Measurements from ENCODE around the gene NPY2R.

The NPY2R gene

DNA sequence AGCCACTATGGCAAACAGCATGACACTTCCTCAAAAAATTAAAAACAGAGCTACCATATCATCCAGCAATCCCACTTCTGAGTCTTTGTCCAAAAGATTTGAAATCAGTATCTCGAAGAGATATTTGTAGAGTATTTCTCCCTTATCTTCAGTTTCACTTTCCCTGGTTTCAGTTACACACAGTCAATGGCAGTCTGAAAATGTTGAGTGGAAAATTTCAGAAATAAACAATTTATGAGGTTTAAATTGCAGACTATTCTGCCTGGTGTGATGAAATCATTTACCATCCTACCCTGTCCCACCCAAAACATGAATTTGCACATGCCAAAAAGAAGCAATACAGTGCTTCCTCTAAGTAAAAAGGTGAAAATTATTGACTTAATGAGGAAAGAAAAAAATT lies 43.9 kb downstream of the NPY2R start:
- no peak for DNase-seq

- DNase-seq, result no peak
Observed at GRCh38 chr4:155263480-155263879, 55.0 kb downstream of the NPY2R start.

- DNase-seq, result no peak
Observed at GRCh38 chr4:155265113-155265512, 56.7 kb downstream of the NPY2R start.

All from NCI-H774 (cell line).